ENCODE measurements around the gene ATL1. TPM values are rescaled to one million over a fixed set of nuclear protein-coding genes. Genes with fewer than 3 reads are reported as not detected.

Gene ATL1
- total RNA-seq, 2 experiments from 2014 or later: 0.82 to 1.6 TPM

- Histone ChIP-seq H3K36me3 (ENCODE audit: insufficient read depth, low read length) (peaks cover 8% of the 10 kb centered on the region; the same call in 1 of the 2 replicates), H3K27ac (ENCODE audit: low read depth, low read length, poor library complexity, severe bottlenecking) (no peak overlapping the region), H2AFZ (ENCODE audit: low read length) (no peak overlapping the region), H3K9me2 (ENCODE audit: insufficient read depth, low read length) (no peaks in the 10 kb centered on the region), H4K20me1 (ENCODE audit: insufficient read depth, low read length) (no peaks in the 10 kb centered on the region), H3K79me2 (ENCODE audit: insufficient read depth, low read depth, low read length) (no peaks in the 10 kb centered on the region), H3K4me1 (ENCODE audit: insufficient read depth, low read length, poor library complexity, severe bottlenecking) (no peaks in the 10 kb centered on the region), H3K9me3 (ENCODE audit: low read length) (no peaks in the 10 kb centered on the region), H3K4me3 (ENCODE audit: low read depth, low read length, poor library complexity, severe bottlenecking) (no peak overlapping the region), H3K4me2 (ENCODE audit: low read length) (no peak overlapping the region)
- no peak for DNase-seq (ENCODE audit: low spot score)
- ChIA-PET POLR2A (interaction anchor here (0.7 to 2.1 kb wide), 3 partner anchors 13 to 209 kb away, joined by 3 to 10 read pairs (median 8); no protein-coding TSS in a partner anchor), CTCF (ENCODE audit: unreplicated experiment) (no interaction called here)
- intact Hi-C loops (cut with micrococcal nuclease; ENCODE audit: unreplicated experiment): no loop called here
- no peak for TF ChIP-seq EZH2phosphoT487 (IDR thresholded peaks at IDR 0.05; ENCODE audit: borderline replicate concordance, low read depth, low read length)
- no peak for TF ChIP-seq CTCF (conservative IDR thresholded peaks at IDR 0.05; ENCODE audit: low read length)
- BruUV-seq (replicated peaks): no TSS peak
Measured at GRCh38 chr14:50631408-50631821, 71.5 kb downstream of the ATL1 start.

GRCh38 chr14:50633954-50634353 is 74.0 kb downstream of the ATL1 start:
- intact Hi-C loops (cut with micrococcal nuclease; ENCODE audit: unreplicated experiment): no loop called here
- H3K4me2 ChIP-seq (ENCODE audit: low read length): no peak overlapping the region
- no peak for TF ChIP-seq EZH2phosphoT487 (IDR thresholded peaks at IDR 0.05; ENCODE audit: borderline replicate concordance, low read depth, low read length)
- ChIA-PET CTCF (ENCODE audit: unreplicated experiment) (no interaction called here), POLR2A (interaction anchor here (1.8 kb wide), 1 partner anchor 12 kb away, joined by 9 read pairs; no protein-coding TSS in a partner anchor)
- no peak overlapping the region for H3K27ac ChIP-seq (ENCODE audit: low read depth, low read length, poor library complexity, severe bottlenecking)
- H2AFZ ChIP-seq (ENCODE audit: low read length): no peak overlapping the region
- H3K9me3 ChIP-seq (ENCODE audit: low read length): no peaks in the 10 kb centered on the region
- no peaks in the 10 kb centered on the region for H3K9me2 ChIP-seq (ENCODE audit: insufficient read depth, low read length)
- H3K4me3 ChIP-seq (ENCODE audit: low read depth, low read length, poor library complexity, severe bottlenecking): no peak overlapping the region
- H4K20me1 ChIP-seq (ENCODE audit: insufficient read depth, low read length): no peaks in the 10 kb centered on the region
- BruUV-seq (replicated peaks): no TSS peak
- H3K4me1 ChIP-seq (ENCODE audit: insufficient read depth, low read length, poor library complexity, severe bottlenecking): no peaks in the 10 kb centered on the region
- no peaks in the 10 kb centered on the region for H3K79me2 ChIP-seq (ENCODE audit: insufficient read depth, low read depth, low read length)
- H3K36me3 ChIP-seq (ENCODE audit: insufficient read depth, low read length): peaks cover 9% of the 10 kb centered on the region; the same call in 1 of the 2 replicates
- no peak for DNase-seq (ENCODE audit: low spot score)

GRCh38 chr14:50635141-50635540 is 75.2 kb downstream of the ATL1 start:
- ChIA-PET POLR2A (interaction anchor here (1.0 to 1.2 kb wide), 2 partner anchors 14 to 19 kb away, joined by 3 to 4 read pairs; no protein-coding TSS in a partner anchor), CTCF (ENCODE audit: unreplicated experiment) (no interaction called here)
- no peaks in the 10 kb centered on the region for H3K9me2 ChIP-seq (ENCODE audit: insufficient read depth, low read length)
- no peaks in the 10 kb centered on the region for H3K9me3 ChIP-seq (ENCODE audit: low read length)
- H3K27ac ChIP-seq (ENCODE audit: low read depth, low read length, poor library complexity, severe bottlenecking): no peak overlapping the region
- no peak for DNase-seq (ENCODE audit: low spot score)
- intact Hi-C loops (cut with micrococcal nuclease; ENCODE audit: unreplicated experiment): no loop called here
- H2AFZ ChIP-seq (ENCODE audit: low read length): no peak overlapping the region
- peaks cover 20% of the 10 kb centered on the region; the same call in 1 of the 2 replicates for H3K36me3 ChIP-seq (ENCODE audit: insufficient read depth, low read length)
- H3K4me3 ChIP-seq (ENCODE audit: low read depth, low read length, poor library complexity, severe bottlenecking): no peak overlapping the region
- no peaks in the 10 kb centered on the region for H4K20me1 ChIP-seq (ENCODE audit: insufficient read depth, low read length)
- H3K4me2 ChIP-seq (ENCODE audit: low read length): no peak overlapping the region
- no peaks in the 10 kb centered on the region for H3K79me2 ChIP-seq (ENCODE audit: insufficient read depth, low read depth, low read length)
- TF ChIP-seq EZH2phosphoT487 (IDR thresholded peaks at IDR 0.05; ENCODE audit: borderline replicate concordance, low read depth, low read length) (no peak), CTCF (conservative IDR thresholded peaks at IDR 0.05; ENCODE audit: low read length) (no peak)
- BruUV-seq (replicated peaks): no TSS peak
- H3K4me1 ChIP-seq (ENCODE audit: insufficient read depth, low read length, poor library complexity, severe bottlenecking): no peaks in the 10 kb centered on the region

Data from OCI-LY7 (cell line).